Kasumi-1 (cell line): ENCODE measurements around the gene CNN1.
A peak's percentile ranks its signal among the peaks of the same experiment; 100 is the strongest.

Experiments
- DNase-seq, 2 experiments: peaks; one replicate each; lab custom pipeline; 2025; lab: John Stamatoyannopoulos, UW

The CNN1 gene

DNA sequence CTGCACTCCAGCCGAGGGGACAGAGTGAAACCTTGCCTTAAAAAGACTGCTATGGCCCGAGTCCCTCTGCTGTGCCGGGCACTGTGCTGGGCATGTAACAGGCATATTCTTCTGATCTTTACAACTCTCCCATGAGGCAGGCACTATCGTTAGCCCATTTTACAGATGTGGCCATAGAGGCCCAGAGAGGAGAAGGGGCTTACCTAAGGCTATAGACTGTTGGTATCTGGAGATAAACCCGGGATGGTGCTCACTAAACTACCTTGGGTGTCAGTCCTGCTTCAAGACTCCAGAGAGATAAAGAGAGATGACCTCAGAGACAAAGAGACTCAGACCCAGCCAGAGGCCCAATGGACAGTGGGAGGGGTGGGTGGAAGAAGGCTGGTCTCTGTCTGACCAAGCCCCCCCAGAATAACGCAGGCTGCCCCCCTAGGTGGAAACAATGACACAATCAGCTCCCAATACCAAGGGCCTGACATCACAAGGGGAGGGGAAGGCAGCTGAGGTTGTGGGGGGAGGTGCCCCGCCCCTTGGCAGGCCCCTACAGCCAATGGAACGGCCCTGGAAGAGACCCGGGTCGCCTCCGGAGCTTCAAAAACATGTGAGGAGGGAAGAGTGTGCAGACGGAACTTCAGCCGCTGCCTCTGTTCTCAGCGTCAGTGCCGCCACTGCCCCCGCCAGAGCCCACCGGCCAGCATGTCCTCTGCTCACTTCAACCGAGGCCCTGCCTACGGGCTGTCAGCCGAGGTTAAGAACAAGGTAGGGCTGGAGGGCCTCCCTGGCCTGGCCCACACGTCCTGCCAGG lies at the start of gene CNN1:
Gene CNN1, plus strand, starts transcription at position 620 of the 805 bp plus-strand sequence. Its CDS starts 77 bp downstream, at position 697.
- DNase-seq, result no peak

DNA sequence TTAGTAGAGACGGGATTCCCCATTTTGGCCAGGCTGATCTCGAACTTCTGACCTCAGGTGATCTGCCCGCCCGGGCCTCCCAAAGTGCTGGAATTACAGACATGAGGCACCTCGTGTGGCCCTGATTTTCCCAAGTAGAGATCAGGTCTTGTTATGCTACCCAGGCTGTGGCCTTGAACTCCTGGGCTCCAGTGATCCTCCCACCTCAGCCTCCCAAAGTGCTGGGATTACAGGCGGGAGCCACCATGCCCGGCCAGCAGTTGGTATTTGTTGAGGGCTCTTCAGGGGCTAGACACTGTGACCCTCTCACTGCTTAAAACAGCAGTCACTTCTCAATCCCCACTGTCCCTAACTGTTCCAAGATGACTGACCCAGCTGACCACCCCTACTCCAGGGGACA lies 49.3 kb upstream of the CNN1 start:
- DNase-seq, result no peak

DNA sequence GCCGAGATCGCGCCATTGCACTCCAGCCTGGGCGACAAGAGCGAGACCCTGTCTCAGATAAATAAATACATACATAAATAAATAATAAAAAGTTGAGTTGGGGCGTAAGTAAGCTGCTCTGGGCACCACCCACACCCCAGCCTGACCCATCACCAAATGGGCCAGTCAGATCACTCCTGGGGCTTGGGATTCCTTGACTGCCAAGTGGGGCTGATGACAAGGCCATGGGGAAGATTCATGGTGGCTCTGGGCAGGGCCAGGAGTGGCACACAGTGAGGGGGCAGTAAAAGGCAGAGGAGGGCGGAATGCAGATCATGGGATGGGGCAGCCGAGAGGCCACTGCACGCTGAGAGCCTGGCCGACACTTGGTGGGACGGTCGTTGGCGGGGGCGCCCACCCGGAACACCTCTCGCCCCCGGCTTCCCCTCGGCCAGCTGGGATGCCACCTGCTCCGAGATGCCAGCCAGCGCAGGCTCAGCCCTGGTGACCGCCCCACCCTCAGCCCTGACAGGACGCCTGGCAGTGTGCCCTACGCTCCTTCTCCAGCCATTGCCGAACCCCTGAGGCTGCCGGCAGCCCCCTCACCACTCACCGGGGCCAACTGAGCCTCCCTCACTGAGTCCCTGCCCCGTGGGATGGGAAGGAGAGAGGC lies 43.9 kb upstream of the CNN1 start:
- no peak for DNase-seq

- no peak for DNase-seq
These were observed 43.2 kb upstream of the CNN1 start for GRCh38 chr19:11495481-11495880.

DNA sequence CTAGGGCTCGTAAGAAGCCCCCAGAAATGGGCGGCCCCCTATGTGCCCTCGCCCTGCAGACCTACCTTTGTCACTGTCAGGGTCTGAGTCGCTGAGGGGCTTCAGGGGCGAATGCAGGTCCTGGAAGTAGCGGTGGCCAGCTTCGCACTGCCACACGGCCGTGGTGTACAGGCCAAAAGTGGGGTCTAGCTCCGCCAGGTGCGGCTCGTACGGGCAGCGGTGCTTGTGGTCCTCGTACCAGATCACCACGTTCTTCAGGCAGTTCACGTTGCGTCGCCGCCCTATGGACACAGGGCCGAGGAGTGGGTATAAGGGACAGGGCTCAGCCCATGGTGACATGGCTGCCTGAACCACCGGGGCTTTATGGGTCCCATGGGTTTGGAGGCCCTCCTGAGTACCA lies 42.8 kb upstream of the CNN1 start:
- no peak for DNase-seq

- DNase-seq, result peak; percentile 62 to 78
These were observed 42.1 kb upstream of the CNN1 start for GRCh38 chr19:11496391-11497163.

- DNase-seq, result no peak
These were observed 39.4 kb upstream of the CNN1 start for GRCh38 chr19:11499220-11499726.

DNA sequence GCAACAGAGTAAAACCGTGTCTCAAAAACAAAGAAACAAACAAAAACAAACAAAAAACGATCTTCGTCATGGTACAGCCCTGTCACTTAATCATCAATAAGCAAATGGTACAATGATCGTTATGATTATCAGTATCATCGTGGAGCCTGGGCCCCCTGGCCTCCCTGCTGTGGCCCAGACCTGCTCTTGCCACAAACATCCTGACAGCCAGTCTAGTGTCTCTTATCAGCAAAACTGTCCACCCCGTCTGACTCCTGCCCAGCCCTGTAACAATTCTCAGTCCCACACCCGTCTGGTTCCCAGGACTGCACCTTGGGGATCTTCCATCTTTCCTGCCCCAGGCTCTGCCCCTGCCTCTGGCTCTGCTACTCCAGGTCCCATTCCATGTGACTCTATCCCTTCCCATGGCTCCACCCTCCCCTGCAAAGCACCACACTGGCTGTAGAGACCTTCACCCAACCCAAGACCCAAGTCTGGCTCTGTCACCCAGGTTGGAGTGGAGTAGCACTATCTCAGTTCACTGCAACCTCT lies 38.7 kb upstream of the CNN1 start:
- DNase-seq, result no peak

DNA sequence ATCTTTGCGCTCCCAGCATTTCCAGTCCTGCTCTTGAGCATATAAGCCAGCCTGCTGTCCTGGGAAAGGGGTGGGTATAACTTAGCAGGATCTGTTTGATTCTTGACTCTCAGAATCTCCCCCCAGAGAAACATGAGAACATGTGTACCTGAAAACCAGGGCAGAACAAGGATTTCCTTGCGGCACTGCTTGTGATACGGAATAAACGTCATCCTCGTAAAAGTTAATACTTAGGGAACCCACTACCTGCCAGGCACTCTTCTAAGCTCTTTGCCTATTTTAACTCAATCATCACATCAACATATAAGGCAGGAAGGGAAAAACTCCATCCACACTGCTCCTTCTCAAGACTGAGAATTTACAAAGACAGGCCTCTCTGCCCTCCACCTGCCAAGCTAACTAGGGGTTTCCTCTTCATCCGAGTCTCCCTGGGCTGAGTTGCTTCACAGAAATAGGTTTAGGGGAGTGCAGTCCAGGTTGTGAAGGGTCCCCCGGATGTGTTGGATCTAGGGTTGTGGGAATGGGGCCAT lies 34.1 kb upstream of the CNN1 start:
- DNase-seq, result no peak

GRCh38 chr19:11505032-11505503 lies 33.6 kb upstream of the CNN1 start:
- DNase-seq, result peak; percentile 89 to 90

GRCh38 chr19:11505504-11506100 lies 33.0 kb upstream of the CNN1 start, which contains the start of gene ZNF653:
TSS of gene ZNF653 (minus strand) at chr19:11505839. CDS start at chr19:11505786, 53 bp downstream.
- DNase-seq, result peak; percentile 89 to 91

DNA sequence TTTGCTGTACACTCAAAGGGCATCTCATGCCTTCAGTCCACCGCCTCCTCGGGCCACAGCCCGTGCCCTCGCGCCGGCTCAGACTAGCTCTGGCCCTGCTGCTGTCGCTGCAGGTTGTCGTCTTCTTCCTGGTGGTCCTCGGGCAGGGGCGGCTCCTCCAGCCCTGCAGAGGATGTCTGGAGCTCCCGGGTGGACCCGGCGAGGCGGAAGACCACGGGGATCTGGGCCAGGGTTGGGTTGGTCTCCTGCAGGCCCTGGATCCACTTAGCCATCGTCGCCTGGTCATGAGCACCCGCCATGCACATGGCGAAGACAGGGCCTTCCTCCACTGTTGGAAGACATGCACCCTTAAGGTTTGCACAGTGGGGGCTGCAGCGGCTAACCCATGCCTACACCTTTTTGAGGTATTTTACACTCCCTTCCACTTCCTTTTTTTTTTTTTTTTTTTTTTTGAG lies 32.5 kb upstream of the CNN1 start:
- no peak for DNase-seq

GRCh38 chr19:11506967-11507366 lies 31.7 kb upstream of the CNN1 start:
- DNase-seq, result no peak

- DNase-seq, result no peak
These were observed 31.1 kb upstream of the CNN1 start for GRCh38 chr19:11507370-11508078.

GRCh38 chr19:11510444-11510843 lies 28.2 kb upstream of the CNN1 start:
- DNase-seq, result no peak

DNA sequence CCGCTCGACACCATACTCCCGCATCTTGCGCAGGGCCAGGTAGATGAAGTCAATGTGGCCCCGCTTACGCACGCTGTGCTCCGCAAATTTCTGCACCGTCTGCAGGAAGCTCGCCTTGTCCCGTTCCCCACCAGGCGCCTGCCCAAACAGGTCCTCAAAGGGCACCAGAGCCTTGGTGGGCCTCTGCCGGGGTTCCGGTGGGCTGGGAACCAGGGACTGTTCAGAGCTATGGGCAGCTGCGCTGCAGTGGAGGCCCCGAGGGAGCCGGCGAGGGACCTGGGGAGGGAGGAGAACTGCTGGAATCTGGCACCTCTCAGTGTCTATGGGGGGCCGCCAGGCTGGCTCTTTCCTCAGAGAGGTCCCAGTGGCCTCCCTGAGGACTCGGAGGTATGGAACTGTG lies 24.7 kb upstream of the CNN1 start:
- no peak for DNase-seq

GRCh38 chr19:11519138-11519537 lies 19.5 kb upstream of the CNN1 start:
- DNase-seq, result no peak

DNA sequence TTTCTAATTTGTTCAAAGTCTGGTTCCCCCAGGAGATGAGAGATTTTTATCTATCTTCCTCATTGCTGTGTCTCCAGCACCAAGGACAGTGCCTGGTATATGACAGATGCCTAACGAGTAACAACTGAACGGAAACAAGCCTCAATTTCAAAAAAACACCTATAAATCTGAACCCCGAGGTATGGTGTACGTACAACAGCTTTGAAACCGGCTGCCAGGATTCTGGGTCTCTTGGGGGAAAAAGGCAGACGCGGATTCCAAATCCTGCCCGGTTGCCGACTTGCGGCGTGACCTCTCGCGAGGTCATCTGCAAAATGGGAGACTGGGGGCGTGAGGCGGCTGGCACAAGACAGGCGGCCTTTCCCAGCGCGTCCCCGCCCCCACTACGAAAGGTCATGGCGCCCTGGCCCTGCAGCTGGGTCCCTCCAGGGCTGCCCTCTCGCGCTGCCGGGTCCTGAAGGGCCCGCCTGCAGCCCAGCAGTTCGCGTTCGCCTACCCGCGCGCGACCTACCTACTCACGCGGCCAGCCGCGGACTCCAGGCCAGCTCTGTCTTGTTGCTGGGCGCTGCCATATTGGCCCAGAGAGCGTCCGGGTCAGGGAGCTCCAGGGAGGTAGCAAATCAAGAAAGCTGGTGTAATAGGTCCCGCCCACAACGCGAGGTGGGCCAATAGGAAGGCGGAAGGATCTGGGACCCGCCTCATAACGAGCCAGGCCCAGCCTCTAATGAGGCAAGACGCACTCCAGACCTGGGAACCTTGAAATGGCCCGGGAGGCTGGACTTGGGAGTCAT lies 9.9 kb upstream of the CNN1 start, which contains the start of gene ECSIT:
Gene ECSIT, minus strand, starts transcription at position 584 of the 791 bp plus-strand sequence. CDS start 9,964 bp downstream, outside the sequence.
- DNase-seq, result peak; percentile 95 to 96

DNA sequence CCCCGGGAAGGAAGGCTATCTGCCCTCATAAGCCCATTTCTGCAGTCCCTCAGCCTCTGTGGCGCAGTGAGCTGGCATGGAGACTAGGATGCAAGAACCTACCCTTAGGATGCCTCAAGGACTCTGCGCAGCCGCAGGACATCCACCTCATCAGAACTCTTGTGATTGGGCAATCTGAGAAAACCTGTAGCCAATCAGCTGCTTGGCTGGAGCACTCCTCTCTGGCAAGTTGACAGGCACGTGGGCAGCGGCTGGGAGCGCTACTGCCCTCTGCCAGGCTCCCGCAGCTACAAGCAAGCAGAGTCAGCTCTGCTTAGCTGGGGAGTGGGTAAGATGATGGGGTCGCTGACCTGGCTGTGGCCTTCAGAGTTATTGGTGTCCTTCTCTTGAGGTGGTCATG lies 8.2 kb upstream of the CNN1 start:
- DNase-seq, result peak; percentile 77 to 80

GRCh38 chr19:11534538-11534937 lies 4.1 kb upstream of the CNN1 start:
- no peak for DNase-seq
